ENCODE results near the gene MRM3. TPM values are rescaled to one million over a fixed set of nuclear protein-coding genes. Genes with fewer than 3 reads are reported as not detected.

MRM3 gene
- total and polyA plus RNA-seq, 2 experiments from 2014 or later: 17.7 to 23.4 TPM

GRCh38 chr17:814371-814770, 32.2 kb downstream of the MRM3 start (continued):
- no peak for TF ChIP-seq ZNF462 (CRISPR knock-in tag; IDR thresholded peaks at IDR 0.05)

DNA sequence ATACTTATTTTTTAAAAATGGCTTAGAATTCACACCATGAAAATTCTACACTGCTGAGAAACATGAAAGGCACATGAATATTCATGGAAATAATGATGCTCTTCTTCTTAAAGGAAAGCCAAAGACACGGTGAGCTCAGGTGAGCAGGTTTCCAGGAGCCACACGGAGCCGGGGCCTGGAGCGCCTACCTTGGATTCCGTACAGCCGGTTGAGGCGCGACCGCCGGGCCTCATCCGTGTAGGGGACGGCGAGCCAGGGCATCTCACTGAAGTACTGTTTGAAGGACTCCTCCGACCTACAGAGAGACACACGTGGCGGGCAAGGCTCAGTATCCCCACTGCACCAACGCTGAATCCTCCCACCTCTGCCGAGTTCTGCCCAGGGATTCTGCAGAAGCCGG, 37.1 kb downstream of the MRM3 start:
- Histone ChIP-seq H3K27me3 (ENCODE audit: insufficient read depth) (no peaks in the 10 kb centered on the region), H3K4me2 (no peak overlapping the region), H3K36me3 (ENCODE audit: insufficient read depth) (peaks cover 4% of the 10 kb centered on the region; the same call in 1 of the 2 replicates), H4K20me1 (replicated peaks; ENCODE audit: insufficient read depth) (0 out of 2 replicates have a peak, but pooled peaks cover 3% of the 10 kb centered on the region), H3K4me1 (ENCODE audit: insufficient read depth) (no peaks in the 10 kb centered on the region), H2AFZ (no peak overlapping the region), H3K27ac (ENCODE audit: low read depth) (no peak overlapping the region), H3F3A (replicated peaks; ENCODE audit: low read depth) (no peaks in the 10 kb centered on the region), H3K4me3 (no peak overlapping the region), H3K9me2 (ENCODE audit: insufficient read depth) (no peaks in the 10 kb centered on the region), H3K79me2 (replicated peaks; ENCODE audit: insufficient read depth) (no peaks in the 10 kb centered on the region)
- H3K4me1 Mint-ChIP-seq: no peaks in the 10 kb centered on the region
- H3K27ac Mint-ChIP-seq: no peak overlapping the region
- ATAC-seq: no peak
- no peak for DNase-seq (ENCODE audit: low spot score)
- H3K36me3 Mint-ChIP-seq (ENCODE audit: low read depth): peaks cover 59% of the 10 kb centered on the region
- H3K9me3 Mint-ChIP-seq: no peaks in the 10 kb centered on the region; the same call in 2 of the 3 replicates
- peaks cover 2% of the 10 kb centered on the region for H3K27me3 Mint-ChIP-seq (ENCODE audit: insufficient read depth, low read depth, poor library complexity)
- no peak overlapping the region for H3K4me3 Mint-ChIP-seq
- TF ChIP-seq EZH2phosphoT487 (IDR thresholded peaks at IDR 0.05; ENCODE audit: unreplicated experiment): no peak
- no peak for TF ChIP-seq JUNB (IDR thresholded peaks at IDR 0.05; ENCODE audit: unreplicated experiment)
- TF ChIP-seq CTCF (conservative IDR thresholded peaks at IDR 0.05; ENCODE audit: low read depth in 2 of 2): no peak
- TF ChIP-seq ETS1 (IDR thresholded peaks at IDR 0.05): no peak
- no peak for TF ChIP-seq EZH2 (IDR thresholded peaks at IDR 0.05; ENCODE audit: low read depth, unreplicated experiment)
- TF ChIP-seq ZNF331 (CRISPR knock-in tag; IDR thresholded peaks at IDR 0.05; ENCODE audit: low read depth): no peak
- no peak for TF ChIP-seq NANOG (IDR thresholded peaks at IDR 0.05; ENCODE audit: borderline replicate concordance)
- TF ChIP-seq REST (IDR thresholded peaks at IDR 0.05; ENCODE audit: unreplicated experiment): no peak
